ENCODE data around the gene ZNF124.

ZNF124 gene

GRCh38 chr1:247119600-247120407 is 52.0 kb downstream of the ZNF124 start:
- no peak overlapping the region for H3K4me3 ChIP-seq (replicated peaks; ENCODE audit: low read depth, low read length)
- no peak for TF ChIP-seq CTCF (IDR thresholded peaks at IDR 0.05; ENCODE audit: low read depth, low read length, missing control alignments)
- DNase-seq (ENCODE audit: extremely low read depth, low read depth), result no peak

DNA sequence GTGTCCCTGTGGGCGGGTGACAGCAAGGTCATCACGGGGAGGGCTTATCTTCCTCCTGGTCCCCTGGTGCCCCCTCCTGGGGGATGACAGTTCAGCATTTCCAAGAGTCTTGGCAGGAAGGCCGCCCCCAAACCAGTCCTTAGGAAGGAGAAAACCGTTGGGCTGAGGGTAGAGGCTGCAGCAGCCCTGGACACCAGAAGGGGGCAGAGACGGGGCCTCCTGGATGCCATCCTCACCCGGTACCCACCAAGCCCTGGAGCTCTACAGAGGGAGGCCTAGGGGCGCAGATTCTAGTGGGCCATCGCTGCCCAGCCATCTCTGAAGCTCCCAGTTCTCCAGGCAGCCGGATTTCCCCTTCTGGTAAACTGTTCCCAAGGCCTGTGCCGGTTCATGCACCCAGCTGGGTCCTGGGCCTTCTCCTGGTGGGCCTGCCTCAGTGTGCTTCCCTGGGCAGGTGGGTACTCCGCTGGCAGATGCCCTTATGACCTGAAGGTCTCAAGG is 52.8 kb downstream of the ZNF124 start:
- TF ChIP-seq CTCF (IDR thresholded peaks at IDR 0.05; ENCODE audit: low read depth, low read length, missing control alignments), result peak; percentile 22
- H3K4me3 ChIP-seq (replicated peaks; ENCODE audit: low read depth, low read length), result no peak overlapping the region
- DNase-seq (ENCODE audit: extremely low read depth, low read depth), result no peak

DNA sequence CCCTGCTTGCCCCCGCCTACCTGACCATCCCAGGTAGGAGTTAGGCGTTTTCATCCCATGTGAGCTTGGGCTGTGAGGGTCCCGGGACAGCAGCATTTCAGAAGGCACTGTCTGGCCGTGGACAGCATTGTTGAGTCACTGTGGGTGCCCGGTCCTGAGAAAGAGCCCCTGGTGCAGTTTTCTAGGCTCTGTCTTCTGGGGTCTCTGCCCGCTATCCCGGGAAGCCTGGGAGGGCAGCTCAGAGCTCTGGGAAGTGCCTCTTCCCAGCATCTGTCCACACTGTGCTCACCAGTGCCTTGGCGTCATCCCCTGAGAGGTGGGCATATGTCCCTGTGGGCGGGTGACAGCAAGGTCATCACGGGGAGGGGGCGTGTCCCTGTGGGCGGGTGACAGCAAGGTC is 56.3 kb downstream of the ZNF124 start:
- H3K4me3 ChIP-seq (replicated peaks; ENCODE audit: low read depth, low read length), result no peak overlapping the region
- no peak for TF ChIP-seq CTCF (IDR thresholded peaks at IDR 0.05; ENCODE audit: low read depth, low read length, missing control alignments)
- DNase-seq (ENCODE audit: extremely low read depth, low read depth), result no peak

DNA sequence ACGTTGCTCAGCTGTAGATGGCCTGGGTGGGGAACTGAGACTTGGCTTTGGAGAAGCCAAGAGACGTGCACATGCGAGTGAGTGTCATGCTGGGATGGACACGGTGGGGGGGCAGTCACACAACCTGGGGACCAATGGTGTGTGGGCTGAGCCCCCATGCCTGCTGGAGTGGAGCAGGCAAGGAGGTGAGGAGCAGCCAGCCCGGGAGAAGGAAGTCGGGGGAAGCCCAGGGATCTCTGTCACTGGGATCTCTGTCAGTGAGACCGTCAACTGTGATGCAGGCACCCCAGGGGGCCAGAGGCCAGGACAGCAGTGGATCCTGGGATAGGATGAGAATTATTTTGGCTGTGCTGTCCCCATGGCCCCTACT is 56.7 kb downstream of the ZNF124 start:
- no peak overlapping the region for H3K4me3 ChIP-seq (replicated peaks; ENCODE audit: low read depth, low read length)
- TF ChIP-seq CTCF (IDR thresholded peaks at IDR 0.05; ENCODE audit: low read depth, low read length, missing control alignments), result no peak
- no peak for DNase-seq (ENCODE audit: extremely low read depth, low read depth)

- no peak for TF ChIP-seq CTCF (IDR thresholded peaks at IDR 0.05; ENCODE audit: low read depth, low read length, missing control alignments)
- H3K4me3 ChIP-seq (replicated peaks; ENCODE audit: low read depth, low read length), result no peak overlapping the region
- DNase-seq (ENCODE audit: extremely low read depth, low read depth), result no peak
These were observed 57.3 kb downstream of the ZNF124 start for GRCh38 chr1:247114351-247115140.

DNA sequence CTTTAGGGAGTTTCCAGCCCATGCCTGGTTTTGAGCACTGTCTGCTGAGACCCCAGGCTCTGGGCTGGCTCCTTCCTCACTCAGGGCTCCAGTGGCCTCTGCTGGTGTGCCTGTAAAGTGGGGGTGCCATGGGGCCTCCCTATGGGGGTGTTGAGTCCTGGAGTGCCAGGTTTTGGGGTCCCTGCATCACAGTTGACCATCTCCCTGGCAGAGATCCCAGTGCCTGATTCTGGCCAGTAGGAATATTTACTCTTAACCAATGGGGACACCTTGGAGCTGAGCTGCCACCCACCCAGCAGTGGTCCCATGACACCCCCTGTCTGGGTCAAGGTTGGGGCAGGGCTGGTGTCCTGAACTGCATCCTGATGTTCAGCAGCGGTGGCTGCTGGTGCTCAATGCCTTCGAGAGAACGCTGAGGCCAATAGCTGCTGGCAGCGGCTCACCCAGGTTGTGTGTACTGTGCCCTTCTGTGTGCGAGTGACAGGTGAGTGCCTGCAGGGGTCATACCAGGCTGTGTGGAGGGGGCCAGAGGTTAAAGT is 58.0 kb downstream of the ZNF124 start:
- no peak for DNase-seq (ENCODE audit: extremely low read depth, low read depth)
- no peak for TF ChIP-seq CTCF (IDR thresholded peaks at IDR 0.05; ENCODE audit: low read depth, low read length, missing control alignments)
- H3K4me3 ChIP-seq (replicated peaks; ENCODE audit: low read depth, low read length), result no peak overlapping the region
